ENCODE measurements around the gene MVK. TPM values are rescaled to one million over a fixed set of nuclear protein-coding genes. Genes with fewer than 3 reads are reported as not detected.

MVK gene
- total and polyA plus RNA-seq, 9 donors, result 7.4 to 66.4 (median 18.6) TPM

DNA sequence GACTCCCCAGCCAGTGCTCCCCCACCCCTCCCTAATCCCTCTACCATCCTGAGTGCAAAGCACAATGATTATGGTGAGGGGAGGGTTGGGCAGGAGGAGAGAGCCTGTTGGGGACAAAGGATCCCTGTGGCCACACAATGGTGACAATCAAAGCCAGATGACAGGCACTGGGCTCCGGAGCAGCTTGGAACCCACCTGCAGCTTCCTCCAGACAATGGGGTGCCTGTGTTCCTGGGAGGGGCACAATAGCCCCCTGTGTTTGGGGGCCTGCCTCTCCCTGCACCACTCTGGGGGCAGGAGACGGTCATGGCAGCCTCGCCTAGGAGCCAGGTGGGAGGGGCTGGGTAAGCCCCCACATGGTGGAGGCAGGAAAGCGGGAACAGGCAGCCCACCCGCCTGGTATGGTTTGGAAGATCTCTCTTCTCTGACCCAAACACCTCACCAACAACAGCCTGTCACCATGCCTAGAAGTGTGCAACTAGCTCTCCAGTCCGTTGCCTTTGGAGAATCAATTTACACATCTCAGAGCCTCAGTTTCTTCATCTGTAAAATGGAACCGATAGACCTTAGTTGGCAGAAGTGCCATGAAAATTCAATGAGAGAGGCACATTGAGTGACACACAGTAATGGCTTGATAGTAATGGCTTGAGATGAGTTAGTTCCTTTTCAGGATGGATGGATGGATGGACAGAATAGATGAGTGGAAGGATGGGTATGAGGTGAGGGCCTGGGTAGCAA, 53.0 kb downstream of the MVK start:
- Histone ChIP-seq H3K4me1 (ENCODE audit: insufficient read depth) (peaks cover 1% of the 10 kb centered on the region), H3K4me3 (no peak overlapping the region)
- intact Hi-C loops (cut with DNase I), result no loop called here

DNA sequence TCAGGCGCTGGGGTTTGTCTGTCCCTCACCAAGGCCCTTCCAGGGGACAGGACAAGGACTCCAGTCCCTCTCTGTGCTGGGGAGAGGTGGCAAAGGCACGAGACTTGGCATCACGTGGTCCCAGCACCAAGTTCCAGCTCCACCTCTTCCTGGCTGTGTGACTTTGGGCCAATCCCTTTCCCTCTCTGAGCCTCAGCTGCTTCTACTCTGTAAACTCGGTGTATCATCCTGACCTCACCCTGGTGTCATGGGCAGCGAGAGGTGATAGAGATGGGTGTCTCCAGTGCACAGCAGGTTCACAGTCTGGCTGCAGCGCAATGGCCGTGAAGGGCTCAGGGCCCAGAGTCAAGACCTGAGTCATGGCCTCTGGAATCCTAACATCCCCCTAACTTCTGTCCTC, 54.0 kb downstream of the MVK start:
- H3K27ac ChIP-seq, result no peak overlapping the region
- H3K4me3 ChIP-seq, result no peak overlapping the region
- no peak for DNase-seq
- WGBS, 3 donors, result 56 to 61% (median 57%) methylated on average over 7 of the region's 7 CpGs
- intact Hi-C loops (cut with DNase I), result no loop called here
- H3K4me1 ChIP-seq (ENCODE audit: insufficient read depth), result no peaks in the 10 kb centered on the region
- TF ChIP-seq CTCF (IDR thresholded peaks at IDR 0.05) (no peak), EP300 (IDR thresholded peaks at IDR 0.05) (no peak), POLR2A (IDR thresholded peaks at IDR 0.05) (no peak)
- H3K27me3 ChIP-seq, result no peaks in the 10 kb centered on the region
- H3K36me3 ChIP-seq, result no peaks in the 10 kb centered on the region
- H3K9me3 ChIP-seq, result no peaks in the 10 kb centered on the region

More for the DNA sequence above, 53.0 kb downstream of the MVK start:
- Histone ChIP-seq H3K36me3 (no peaks in the 10 kb centered on the region), H3K27me3 (no peaks in the 10 kb centered on the region), H3K9me3 (no peaks in the 10 kb centered on the region), H3K27ac (no peak overlapping the region)
- 69 to 81% (median 76%) methylated on average over 6 to 7 of the region's 7 CpGs for WGBS, 3 donors
- no peak for TF ChIP-seq POLR2A (IDR thresholded peaks at IDR 0.05)
- TF ChIP-seq EP300 (IDR thresholded peaks at IDR 0.05), result no peak
- no peak for TF ChIP-seq CTCF (IDR thresholded peaks at IDR 0.05)
- no peak for DNase-seq

DNA sequence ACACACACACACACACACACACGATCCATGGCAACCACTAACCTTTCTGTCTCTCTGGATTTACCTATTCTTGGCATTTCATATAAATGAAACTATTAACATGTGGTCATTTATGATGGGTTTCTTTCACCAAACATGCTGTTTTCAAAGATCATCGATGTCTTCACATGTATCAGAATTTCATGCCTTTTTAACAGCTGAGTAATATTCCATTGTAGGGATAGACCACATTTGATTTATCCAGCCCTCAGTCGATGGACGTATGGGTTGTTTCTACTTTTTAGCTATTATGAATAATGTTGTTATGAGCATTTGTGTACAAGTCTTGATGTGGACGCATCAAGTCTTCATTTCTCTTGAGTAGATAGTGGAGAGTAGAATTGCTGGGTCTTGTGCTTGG, 56.5 kb downstream of the MVK start:
- Histone ChIP-seq H3K27me3 (no peaks in the 10 kb centered on the region), H3K4me3 (no peak overlapping the region), H3K36me3 (no peaks in the 10 kb centered on the region), H3K27ac (no peak overlapping the region), H3K4me1 (ENCODE audit: insufficient read depth) (no peaks in the 10 kb centered on the region), H3K9me3 (no peaks in the 10 kb centered on the region)
- WGBS, 3 donors, result 88 to 90% (median 88%) methylated on average over 5 of the region's 5 CpGs
- no peak for DNase-seq
- intact Hi-C loops (cut with DNase I), result no loop called here
- TF ChIP-seq CTCF (IDR thresholded peaks at IDR 0.05) (no peak), EP300 (IDR thresholded peaks at IDR 0.05) (no peak), POLR2A (IDR thresholded peaks at IDR 0.05) (no peak)

DNA sequence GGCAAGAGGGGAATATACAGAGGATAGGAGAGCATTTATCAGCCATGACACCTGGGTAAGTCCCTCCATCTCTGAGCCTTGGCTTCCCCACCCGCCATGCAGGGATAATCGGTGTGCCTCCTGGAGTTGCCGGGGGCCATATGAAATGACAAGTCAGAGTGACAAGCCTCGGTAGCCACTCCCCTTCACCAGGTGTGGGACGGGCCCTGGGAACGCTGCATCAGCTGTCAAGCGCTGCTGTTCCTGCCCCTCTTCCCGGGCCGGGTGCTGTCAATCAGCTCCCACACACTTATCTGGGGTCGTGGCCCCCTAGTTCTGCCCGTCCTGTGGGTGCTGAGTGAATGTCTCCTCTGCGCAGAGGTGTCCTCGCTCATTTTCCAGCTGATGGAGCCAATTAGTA, 57.2 kb downstream of the MVK start:
- 28 to 41% (median 31%) methylated on average over 13 of the region's 13 CpGs for WGBS, 3 donors
- no peak for DNase-seq
- Histone ChIP-seq H3K9me3 (no peaks in the 10 kb centered on the region), H3K4me1 (ENCODE audit: insufficient read depth) (no peaks in the 10 kb centered on the region), H3K4me3 (no peak overlapping the region), H3K27me3 (no peaks in the 10 kb centered on the region), H3K36me3 (no peaks in the 10 kb centered on the region), H3K27ac (no peak overlapping the region)
- intact Hi-C loops (cut with DNase I), result no loop called here
- TF ChIP-seq POLR2A (IDR thresholded peaks at IDR 0.05) (no peak), EP300 (IDR thresholded peaks at IDR 0.05) (no peak), CTCF (IDR thresholded peaks at IDR 0.05) (no peak)
